ENCODE results near the gene CDH5.
"Not testable (repeated sequence)": the region's sequence is repeated elsewhere in the genome, so short reads cannot be mapped to it uniquely, and the experiment has no call there.

The CDH5 gene

GRCh38 chr16:66366433-66367299 is at the start of gene CDH5:
Gene CDH5 (plus strand): TSS chr16:66366691. CDS start chr16:66379338, 12,647 bp downstream.
- DNase-seq (ENCODE audit: low read depth in 2 of 2), result no peak

- DNase-seq (ENCODE audit: low read depth in 2 of 2), result no peak
Measured at GRCh38 chr16:66318505-66318904, 48.0 kb upstream of the CDH5 start.

DNA sequence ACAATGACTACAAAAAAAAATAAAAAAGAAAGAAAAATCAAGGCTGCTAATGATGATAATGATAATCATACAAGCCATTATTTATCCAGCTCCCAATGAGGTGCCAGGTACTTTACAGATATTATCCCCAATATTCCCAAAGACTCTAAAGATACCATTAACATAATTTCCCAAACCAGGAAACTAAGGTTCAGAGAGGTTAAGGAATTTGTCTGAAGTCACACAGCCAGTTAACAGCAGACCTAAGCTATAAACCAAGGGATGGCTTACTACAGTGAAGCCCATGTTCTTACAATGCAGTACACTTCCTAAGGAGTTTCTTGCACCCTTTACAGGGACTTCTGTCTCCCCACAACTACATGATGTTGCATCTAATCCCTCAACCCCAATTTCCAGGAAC is 45.7 kb upstream of the CDH5 start:
- DNase-seq (ENCODE audit: low read depth in 2 of 2), result no peak

DNA sequence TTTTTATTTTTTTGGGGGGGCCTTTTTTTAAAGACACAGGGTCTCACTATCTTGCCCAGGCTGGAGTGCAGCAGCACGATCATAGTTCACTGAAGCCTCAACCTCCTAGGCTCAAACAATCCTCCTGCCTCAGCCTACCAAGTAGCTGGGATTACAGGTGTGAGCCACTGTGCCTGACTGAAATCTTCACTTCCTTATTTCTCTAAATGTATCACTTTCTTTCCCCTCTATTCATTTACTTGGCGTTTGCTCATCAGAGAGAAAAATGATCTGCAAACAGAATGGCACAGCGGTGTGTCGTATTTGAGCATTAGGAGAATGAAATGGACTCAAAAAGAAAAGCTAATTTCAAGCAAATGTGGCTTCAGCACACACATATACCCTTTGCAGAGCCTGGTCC is 44.3 kb upstream of the CDH5 start:
- DNase-seq (ENCODE audit: low read depth in 2 of 2), result no peak

GRCh38 chr16:66324815-66325515 is 41.5 kb upstream of the CDH5 start:
- no peak for DNase-seq (ENCODE audit: low read depth in 2 of 2)

DNA sequence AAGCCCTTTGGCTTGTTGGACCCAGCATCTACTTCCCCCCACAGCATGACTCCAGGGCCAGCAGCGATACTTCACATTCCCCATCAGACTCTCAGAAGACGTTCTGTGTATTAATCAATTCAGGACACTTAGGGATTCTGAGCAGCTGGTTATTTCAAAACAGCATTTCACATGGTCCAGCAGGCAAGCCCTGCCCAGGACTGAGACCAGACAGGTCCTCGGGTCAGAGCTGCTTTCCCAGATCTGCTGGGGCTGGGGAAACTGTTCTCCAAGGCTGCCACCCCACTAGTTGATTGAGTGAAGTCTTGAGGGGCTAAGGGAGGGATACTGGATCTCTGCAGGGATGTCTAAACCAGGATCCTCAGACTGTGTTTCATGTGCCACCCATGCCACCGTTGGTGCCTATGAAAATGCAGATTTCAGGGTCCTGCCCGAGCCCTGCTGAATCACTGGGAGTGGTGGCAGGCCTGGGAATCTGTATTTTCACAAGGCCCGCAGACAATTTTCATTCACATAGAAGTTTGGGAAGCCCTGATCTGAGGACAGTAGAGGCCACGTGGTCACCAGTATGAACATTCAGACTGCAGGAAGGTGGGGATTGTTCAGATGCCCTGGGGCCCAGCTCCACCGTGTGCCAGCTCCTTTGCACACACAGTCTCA is 40.6 kb upstream of the CDH5 start:
- no peak for DNase-seq (ENCODE audit: low read depth in 2 of 2)

DNA sequence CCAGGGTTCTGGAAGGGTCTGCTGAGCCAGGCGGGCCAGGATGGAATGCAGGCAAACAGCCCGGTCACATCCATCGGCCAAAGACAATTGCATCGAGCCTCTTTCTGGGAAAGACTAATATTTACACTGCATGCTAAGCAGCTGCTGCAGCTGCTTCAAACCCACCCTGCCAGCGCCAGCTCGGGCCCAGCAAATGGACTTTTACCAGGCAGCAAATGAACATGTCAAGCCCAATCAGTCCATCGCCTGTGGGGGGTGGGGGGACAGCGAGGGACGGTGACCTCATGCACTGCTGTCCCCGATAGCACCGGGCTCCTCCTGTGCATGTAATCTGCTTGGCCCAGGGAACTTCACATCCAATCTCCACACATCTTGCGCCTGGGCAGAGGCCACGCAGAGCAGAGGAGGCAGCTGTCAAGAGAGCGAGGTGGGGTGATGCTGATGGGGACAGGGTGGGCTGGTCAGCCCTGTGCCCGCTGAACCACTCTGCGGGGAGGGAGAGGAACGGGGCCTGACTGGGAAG is 39.4 kb upstream of the CDH5 start:
- no peak for DNase-seq (ENCODE audit: low read depth in 2 of 2)

DNA sequence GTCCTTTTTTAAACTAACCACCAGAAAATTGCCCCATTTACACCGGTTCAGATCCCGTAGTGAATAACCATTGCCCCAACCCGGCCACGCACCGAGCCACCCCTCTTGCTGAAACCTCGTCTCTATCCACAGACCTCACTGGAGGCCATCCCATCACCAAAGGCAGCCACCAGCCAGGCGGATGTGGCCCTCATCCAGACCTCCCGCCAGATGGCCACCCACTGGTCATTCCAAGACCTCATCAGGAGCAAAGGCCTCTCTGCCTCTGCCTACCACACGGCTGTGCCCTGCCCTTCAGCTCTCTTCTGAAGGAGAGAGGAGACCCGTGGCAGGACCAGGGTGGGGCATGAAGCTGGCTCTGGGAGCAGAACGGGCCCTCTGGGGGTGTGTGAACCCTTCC is 38.2 kb upstream of the CDH5 start:
- DNase-seq (ENCODE audit: low read depth in 2 of 2), result no peak

DNA sequence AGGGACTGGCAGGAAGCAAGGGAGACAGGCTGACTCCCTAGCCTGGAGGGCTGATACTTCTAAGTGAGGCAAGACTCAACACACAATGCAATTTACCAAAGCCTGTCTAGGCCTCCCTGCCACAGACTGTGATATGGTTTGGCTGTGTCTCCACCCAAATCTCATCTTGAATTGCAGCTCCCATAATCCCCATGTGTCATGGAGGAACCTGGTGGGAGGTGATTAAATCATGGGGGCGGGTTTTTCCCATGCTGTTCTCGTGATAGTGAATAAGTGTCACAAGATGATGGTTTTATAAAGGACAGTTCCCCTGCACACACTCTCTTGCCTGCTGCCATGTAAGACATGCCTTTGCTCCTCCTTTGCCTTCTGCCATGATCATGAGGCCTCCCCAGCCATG is 35.0 kb upstream of the CDH5 start:
- DNase-seq (ENCODE audit: low read depth in 2 of 2), result not testable (repeated sequence)

DNA sequence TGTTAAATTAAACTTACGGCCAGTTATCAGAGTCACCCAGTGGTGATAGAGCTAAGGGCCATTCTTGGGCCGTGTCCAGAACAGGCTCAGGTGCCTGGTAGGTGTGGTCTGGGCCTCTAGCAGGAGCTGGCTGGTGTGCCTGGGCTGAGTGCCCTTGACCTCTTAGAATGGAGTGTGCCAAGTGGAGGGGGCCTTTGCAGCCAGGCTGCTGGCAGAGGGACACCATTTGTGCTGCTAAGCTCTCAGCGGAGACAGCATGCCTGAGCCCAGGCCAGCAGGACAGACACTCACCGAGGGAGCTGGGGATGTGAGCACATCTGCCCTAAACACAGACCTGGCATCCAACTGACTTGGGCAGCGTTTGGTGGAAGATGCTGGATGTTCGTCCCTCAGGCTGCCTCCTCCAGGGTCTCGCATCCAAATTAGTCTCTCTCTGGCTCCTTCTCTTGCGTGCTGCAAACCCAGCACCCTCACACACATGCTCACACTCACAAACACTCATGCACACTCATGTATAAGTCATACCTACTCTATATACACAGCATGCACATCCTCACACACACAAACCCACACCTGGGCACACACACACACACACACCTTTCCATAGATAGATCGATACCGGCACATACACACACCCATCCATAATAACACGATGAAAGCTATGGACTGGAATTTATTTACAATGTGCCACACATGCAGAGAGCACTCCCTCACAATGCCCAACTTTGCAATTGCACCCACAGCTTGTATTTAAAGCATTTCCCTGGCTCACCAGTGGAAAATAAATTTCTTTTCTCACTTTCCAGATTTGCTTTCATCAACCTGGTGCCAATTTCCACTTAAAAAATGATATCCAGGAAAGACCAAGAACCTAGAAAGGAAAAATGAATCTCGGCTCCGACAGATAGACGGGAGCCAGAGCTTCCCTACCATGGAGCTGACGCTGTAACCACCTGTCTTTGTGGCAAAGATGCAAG is 33.6 kb upstream of the CDH5 start:
- DNase-seq (ENCODE audit: low read depth in 2 of 2), result no peak

DNA sequence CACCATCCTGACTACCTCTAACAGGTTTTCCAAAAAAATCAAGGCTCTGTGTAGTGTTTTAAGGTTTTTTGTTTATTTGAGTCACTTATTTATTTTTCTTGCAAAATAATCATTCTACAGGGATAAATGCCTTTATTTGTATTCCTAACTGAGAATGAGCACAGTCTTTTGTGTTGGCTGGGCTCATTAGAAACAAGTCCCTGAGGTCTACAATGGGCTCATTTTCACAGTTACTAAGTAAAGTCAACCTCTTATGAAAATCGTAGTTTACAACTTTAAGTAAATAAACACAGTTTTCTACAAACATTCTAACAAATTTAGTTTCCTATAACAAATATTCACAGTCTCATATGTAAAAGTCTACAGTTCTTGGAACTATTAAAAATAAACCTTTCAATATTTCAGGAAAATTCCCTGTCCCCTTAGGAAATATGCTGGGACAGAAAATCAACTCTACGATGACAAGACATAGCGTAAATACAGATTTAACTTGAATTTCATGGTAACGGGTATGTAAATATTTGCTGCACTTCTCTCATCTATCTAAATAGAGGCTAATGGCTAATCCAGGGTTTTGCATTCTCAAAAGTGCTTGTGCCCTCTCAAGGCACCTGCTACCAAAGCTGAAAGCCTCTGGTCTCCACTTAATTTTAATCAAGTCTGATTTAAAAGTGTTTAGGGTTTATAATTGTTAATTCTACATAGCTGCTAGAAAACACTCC is 31.5 kb upstream of the CDH5 start:
- DNase-seq (ENCODE audit: low read depth in 2 of 2), result no peak

DNA sequence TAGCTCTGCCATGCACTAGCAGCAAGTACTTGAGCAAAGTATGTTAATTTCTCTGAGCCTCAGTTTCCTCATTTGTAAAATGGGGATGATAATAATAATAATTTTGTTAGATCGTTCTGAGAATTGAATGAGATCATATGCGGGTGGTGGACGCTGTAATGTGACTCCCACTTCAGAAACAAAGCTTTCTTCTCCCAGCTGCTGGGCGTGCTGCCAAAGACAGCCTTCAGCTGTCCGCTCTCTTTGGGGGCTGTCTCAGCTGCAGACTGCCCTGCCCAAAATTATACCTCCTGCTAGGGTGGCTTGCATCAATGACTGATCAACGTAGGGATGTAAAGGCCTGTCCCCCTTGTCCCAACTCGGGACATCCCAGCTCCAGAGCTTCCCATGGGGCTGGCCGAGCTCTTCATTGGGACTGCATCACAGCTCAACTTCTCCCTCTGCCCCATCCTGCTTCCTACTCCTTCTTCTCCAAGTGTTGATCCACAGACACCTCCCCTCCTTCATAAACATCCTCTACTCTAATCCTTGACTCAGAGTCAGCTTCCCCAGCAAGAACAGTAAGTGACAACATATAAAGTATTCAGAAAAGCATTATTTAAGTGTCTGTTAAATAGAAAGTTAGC is 30.7 kb upstream of the CDH5 start:
- no peak for DNase-seq (ENCODE audit: low read depth in 2 of 2)

GRCh38 chr16:66337463-66338188 is 28.9 kb upstream of the CDH5 start:
- no peak for DNase-seq (ENCODE audit: low read depth in 2 of 2)

- no peak for DNase-seq (ENCODE audit: low read depth in 2 of 2)
Measured at GRCh38 chr16:66342294-66342900, 24.1 kb upstream of the CDH5 start.

- DNase-seq (ENCODE audit: low read depth in 2 of 2), result no peak
Measured at GRCh38 chr16:66344533-66345145, 21.9 kb upstream of the CDH5 start.

DNA sequence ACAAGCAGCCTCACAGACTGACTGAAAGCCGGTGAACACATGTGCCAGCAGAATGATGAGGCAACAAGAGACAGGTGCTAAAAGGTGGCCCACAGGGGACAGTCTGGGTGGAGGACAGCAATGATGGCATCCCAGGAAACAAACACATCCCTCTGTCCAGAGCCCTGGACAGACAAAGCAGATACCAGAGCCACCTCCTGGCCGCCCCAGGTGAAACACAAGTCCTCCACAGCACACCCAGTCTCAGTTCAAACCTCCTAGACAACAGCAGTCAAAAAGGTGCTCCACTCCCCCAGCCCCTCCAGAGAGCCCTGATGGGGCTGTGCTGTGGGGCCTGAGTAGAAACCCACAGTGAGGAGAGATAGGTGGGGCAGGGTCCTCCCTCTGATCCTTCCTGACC is 20.3 kb upstream of the CDH5 start:
- DNase-seq (ENCODE audit: low read depth in 2 of 2), result no peak

DNA sequence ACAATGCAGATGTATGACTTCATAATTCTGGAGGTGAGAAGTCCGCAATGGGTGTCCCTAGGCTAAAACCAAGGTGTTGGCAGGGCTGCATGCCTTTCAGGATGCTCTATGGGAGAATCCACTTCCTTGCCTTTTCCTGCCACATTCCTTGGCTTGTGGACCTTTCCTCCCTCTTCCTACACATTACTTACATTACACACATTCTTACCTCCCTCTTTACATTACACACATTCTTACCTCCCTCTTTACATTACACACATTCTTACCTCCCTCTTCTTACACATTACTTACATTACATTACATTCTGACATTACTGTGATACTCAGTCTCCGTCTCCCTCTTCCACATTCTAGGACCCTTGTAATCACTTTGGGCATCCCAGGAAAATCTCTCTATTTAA is 14.2 kb upstream of the CDH5 start:
- DNase-seq (ENCODE audit: low read depth in 2 of 2), result no peak

GRCh38 chr16:66353055-66353454 is 13.4 kb upstream of the CDH5 start:
- no peak for DNase-seq (ENCODE audit: low read depth in 2 of 2)

Measured in stimulated activated CD8-positive, alpha-beta memory T cell treated with anti-CD3 and anti-CD28 coated beads, Interleukin-15, amount 100 ng/mL, for 4 hours (primary cell).